SK-N-SH (cell line): ENCODE results near the gene CAMK2N2. TPM values are rescaled to one million over a fixed set of nuclear protein-coding genes. Genes with fewer than 3 reads are reported as not detected.
A peak's percentile ranks its signal among the peaks of the same experiment; 100 is the strongest.

Experiments
- CTCF ChIA-PET: fragments of 300-600, 350-600 bp; formaldehyde crosslinking; extraction: SDS; loops from one replicate; lab custom pipeline; 2021; lab: Yijun Ruan, JAX
- POLR2A ChIA-PET: fragments of 350-600 bp; sonication (Branson Sonifier 250); formaldehyde crosslinking; extraction: SDS; loops from one replicate; lab custom pipeline; 2020; ENCODE audit warnings: antibody characterized with exemption, inconsistent platforms; lab: Yijun Ruan, JAX
- DNase-seq: peaks from one replicate; pipeline ENCODE4 v3.0.0; 2012
- H2AFZ ChIP-seq: fragments of 200-600 bp; sonication (generic); 2 replicates; pipeline ENCODE4 v1.8.1; 2016; ENCODE audit warnings: antibody characterized with exemption, mild to moderate bottlenecking, low read depth
- H3F3A ChIP-seq: fragments of 200-600 bp; sonication (generic); replicated peaks from 2 replicates; pipeline ENCODE3; 2016; ENCODE audit warnings: antibody characterized with exemption, mild to moderate bottlenecking; ENCODE audit not compliant: insufficient read depth
- H3K27ac ChIP-seq, 2 experiments: fragments of 200-500 bp in 1 of 2; fragments of 200-600 bp in 1 of 2; sonication (Bioruptor generic) in 1 of 2; sonication (generic), shearing (Covaris generic) in 1 of 2; 2 replicates each; pipeline versions ENCODE4 v1.5.1 to v1.6.1; 2014 to 2016; ENCODE audit warnings: low read depth in 2 of 2, inconsistent platforms in 1 of 2, low read length in 1 of 2, mild to moderate bottlenecking in 1 of 2, mixed read lengths in 1 of 2
- H3K27me3 ChIP-seq: fragments of 200-600 bp; sonication (generic), shearing (Covaris generic); 2 replicates; pipeline ENCODE4 v1.6.1; 2016; ENCODE audit warnings: mixed run types; ENCODE audit not compliant: insufficient read depth
- H3K36me3 ChIP-seq, 2 experiments: fragments of 200-500 bp in 1 of 2; fragments of 200-600 bp in 1 of 2; sonication (Bioruptor generic) in 1 of 2; sonication (generic) in 1 of 2; replicated peaks in 1 of 2; 2 replicates each; pipeline versions ENCODE3 to v1.5.1; 2014 to 2016; ENCODE audit warnings: low read length in 1 of 2, mild to moderate bottlenecking in 1 of 2; ENCODE audit not compliant: insufficient read depth in 2 of 2, control insufficient read depth in 1 of 2
- H3K4me1 ChIP-seq, 2 experiments: fragments of 200-500 bp in 1 of 2; fragments of 200-600 bp in 1 of 2; sonication (Bioruptor generic) in 1 of 2; sonication (generic), shearing (Covaris generic) in 1 of 2; 2 replicates each; pipeline versions ENCODE4 v1.5.1 to v1.6.1; 2014 to 2016; ENCODE audit warnings: low read depth in 1 of 2, low read length in 1 of 2, mixed run types in 1 of 2; ENCODE audit not compliant: insufficient read depth in 2 of 2, control insufficient read depth in 1 of 2
- H3K4me2 ChIP-seq: fragments of 200-600 bp; sonication (generic), shearing (Covaris generic); 2 replicates; pipeline ENCODE4 v1.6.1; 2017; ENCODE audit warnings: mixed run types
- H3K4me3 ChIP-seq, 2 experiments: fragments of 200-500 bp in 1 of 2; fragments of 200-600 bp in 1 of 2; sonication (Bioruptor generic) in 1 of 2; sonication (generic), shearing (Covaris generic) in 1 of 2; 2 replicates each; pipeline versions ENCODE4 v1.5.1 to v1.8.1; 2014 to 2016; ENCODE audit warnings: low read depth in 2 of 2, inconsistent platforms in 1 of 2, low read length in 1 of 2, mild to moderate bottlenecking in 1 of 2, mixed read lengths in 1 of 2, moderate library complexity in 1 of 2
- H3K79me2 ChIP-seq: fragments of 200-600 bp; sonication (generic); 2 replicates; pipeline ENCODE4 v1.8.1; 2017; ENCODE audit warnings: mild to moderate bottlenecking; ENCODE audit not compliant: insufficient read depth
- H3K9ac ChIP-seq: fragments of 200-600 bp; sonication (generic); 2 replicates; pipeline ENCODE4 v1.6.1; 2017; ENCODE audit warnings: mixed run types
- H3K9me2 ChIP-seq: fragments of 200-600 bp; sonication (generic); 2 replicates; pipeline ENCODE4 v1.6.1; 2017; ENCODE audit warnings: mixed run types
- H3K9me3 ChIP-seq: fragments of 200-600 bp; sonication (generic); 2 replicates; pipeline ENCODE4 v1.6.1; 2017; ENCODE audit warnings: mixed run types, mild to moderate bottlenecking, moderate library complexity
- H4K20me1 ChIP-seq: fragments of 200-600 bp; sonication (generic); 2 replicates; pipeline ENCODE4 v1.6.1; 2017; ENCODE audit warnings: mild to moderate bottlenecking, mixed run types; ENCODE audit not compliant: insufficient read depth
- CHD2 ChIP-seq: fragments of 150-350 bp; IDR thresholded peaks from 2 replicates; pipeline ENCODE4 v1.6.1; 2018; ENCODE audit warnings: low read length; ENCODE audit not compliant: partially characterized antibody
- ELF1 ChIP-seq: IDR thresholded peaks from 2 replicates; pipeline ENCODE4 v1.4.0; 2012
- EP300 ChIP-seq, 2 experiments: IDR thresholded peaks; 2 replicates each; pipeline versions ENCODE4 v1.4.0 to v1.6.1; 2012; ENCODE audit warnings: borderline replicate concordance in 1 of 2, low read depth in 1 of 2, low read length in 1 of 2
- EZH2phosphoT487 ChIP-seq: fragments of 200-600 bp; sonication (generic); IDR thresholded peaks from 2 replicates; pipeline ENCODE4 v1.6.1; 2017; ENCODE audit warnings: low read depth, mixed run types, mild to moderate bottlenecking, antibody characterized with exemption, moderate library complexity, borderline replicate concordance
- FOXJ3 ChIP-seq: sonication (generic); formaldehyde crosslinking; IDR thresholded peaks from 2 replicates; pipeline ENCODE4 v1.5.1; 2020; ENCODE audit warnings: mild to moderate bottlenecking, missing genetic modification reagents
- FOXM1 ChIP-seq: IDR thresholded peaks from 2 replicates; pipeline ENCODE4 v1.4.0; 2012; ENCODE audit warnings: low read depth, mild to moderate bottlenecking
- JUND ChIP-seq: IDR thresholded peaks from 2 replicates; pipeline ENCODE4 v1.4.0; 2012
- MEF2A ChIP-seq: IDR thresholded peaks from 2 replicates; pipeline ENCODE4 v1.4.0; 2012; ENCODE audit warnings: low read depth, borderline replicate concordance
- MXI1 ChIP-seq: IDR thresholded peaks from 2 replicates; pipeline ENCODE4 v1.6.1; 2012; ENCODE audit warnings: mild to moderate bottlenecking, low read depth, low read length, improper control_type of control experiment
- NRF1 ChIP-seq: IDR thresholded peaks from 2 replicates; pipeline ENCODE4 v1.6.1; 2012; ENCODE audit warnings: low read depth, mild to moderate bottlenecking, low read length
- RAD21 ChIP-seq: IDR thresholded peaks from 2 replicates; pipeline ENCODE4 v1.6.1; 2012; ENCODE audit warnings: mild to moderate bottlenecking, low read length
- RCOR1 ChIP-seq: fragments of 150-350 bp; IDR thresholded peaks from 2 replicates; pipeline ENCODE4 v1.6.1; 2017; ENCODE audit warnings: antibody characterized with exemption, low read length
- RFX5 ChIP-seq: IDR thresholded peaks from 2 replicates; pipeline ENCODE4 v1.6.1; 2012; ENCODE audit warnings: mild to moderate bottlenecking, improper control_type of control experiment, low read length
- RXRA ChIP-seq: IDR thresholded peaks from 2 replicates; pipeline ENCODE4 v1.4.0; 2012; ENCODE audit warnings: low read depth, mild to moderate bottlenecking, borderline replicate concordance
- TAF1 ChIP-seq: IDR thresholded peaks from 2 replicates; pipeline ENCODE4 v1.6.1; 2012; ENCODE audit warnings: low read depth, mild to moderate bottlenecking, low read length, moderate library complexity, borderline replicate concordance
- TCF12 ChIP-seq: IDR thresholded peaks from 2 replicates; pipeline ENCODE4 v1.4.0; 2012
- TEAD4 ChIP-seq: IDR thresholded peaks from 2 replicates; pipeline ENCODE4 v1.4.0; 2012; ENCODE audit warnings: mild to moderate bottlenecking, borderline replicate concordance; ENCODE audit not compliant: insufficient read depth
- WGBS: methylation state at CpG from one replicate; pipeline ENCODE4 v1.1.6; 2017; ENCODE audit warnings: low lambda C conversion rate; 5-methylcytosine and 5-hydroxymethylcytosine counted together
- polyA plus RNA-seq, 3 experiments: library from polyadenylated mRNA; depleted of rRNA; stranded (reverse); fragments of >200 nt; gene quantifications; 2 replicates each; pipeline ENCODE4 v1.2.3, GENCODE V29; 2012
- TF ChIP-seq, protein P1 (sequence below): fragments of 150-350 bp; IDR thresholded peaks from 2 replicates; pipeline ENCODE4 v1.6.1; 2016; ENCODE audit warnings: mild to moderate bottlenecking, low read depth, low read length
- TF ChIP-seq, protein P2 (sequence below): fragments of 150-350 bp; IDR thresholded peaks from 2 replicates; pipeline ENCODE4 v1.6.1; 2017; ENCODE audit warnings: antibody characterized with exemption, low read length, low read depth, borderline replicate concordance

Gene CAMK2N2
- polyA plus RNA-seq, 1 of the 3 experiments (the other 2 are of a cell fraction) = 2.2 TPM

DNA sequence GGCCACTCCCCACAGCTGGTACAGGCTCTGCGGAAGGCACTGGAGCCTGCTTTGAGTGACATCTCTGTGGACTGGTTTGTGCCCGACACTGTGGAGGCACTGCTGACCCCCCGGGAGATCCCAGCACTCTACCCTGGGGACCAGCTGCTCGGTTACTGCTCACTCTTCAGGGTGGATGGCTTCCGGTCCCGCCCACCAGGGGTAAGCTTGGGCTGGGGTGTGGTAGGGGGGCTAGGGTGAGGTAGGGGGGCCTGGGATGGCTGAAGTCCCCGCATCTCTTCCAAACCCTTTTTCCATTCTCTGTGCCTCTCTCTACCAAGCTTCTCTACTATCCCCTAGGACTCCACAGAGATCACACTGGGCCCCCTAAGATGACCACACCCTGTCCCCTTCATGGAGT lies 24.1 kb downstream of the CAMK2N2 start:
- DNase-seq = peak; percentile 36
- Histone ChIP-seq H3K9me2 (no peaks in the 10 kb centered on the region), H3K79me2 (no peaks in the 10 kb centered on the region), H3K9me3 (no peaks in the 10 kb centered on the region), H3F3A (no peaks in the 10 kb centered on the region), H3K36me3 (peaks cover 0 to 2% of the 10 kb centered on the region in 2 experiments), H4K20me1 (0 out of 2 replicates have a peak, but pooled peaks cover 6% of the 10 kb centered on the region), H3K4me3 (no peak overlapping the region), H3K27me3 (peaks cover under 1% of the 10 kb centered on the region; the same call in 1 of the 2 replicates), H3K9ac (no peak overlapping the region), H3K27ac (no peak overlapping the region), H3K4me1 (peaks cover 0 to 12% of the 10 kb centered on the region in 2 experiments; a peak in 2 of 4 replicates), H3K4me2 (no peak overlapping the region), H2AFZ (no peak overlapping the region)
- TF ChIP-seq NRF1 = no peak
- TF ChIP-seq CHD2 = no peak
- WGBS = 80% methylated on average over 4 of the region's 7 CpGs
- POLR2A ChIA-PET = interaction anchor here (1.3 kb wide), 1 partner anchor 10 kb away, joined by 5 read pairs; no protein-coding TSS in a partner anchor
- CTCF ChIA-PET = interaction anchor here (0.8 to 3.5 kb wide), 5 partner anchors 9 to 93 kb away, joined by 3 to 25 read pairs (median 12); partner anchors contain the start of genes EEF1AKMT4 and VWA5B2

DNA sequence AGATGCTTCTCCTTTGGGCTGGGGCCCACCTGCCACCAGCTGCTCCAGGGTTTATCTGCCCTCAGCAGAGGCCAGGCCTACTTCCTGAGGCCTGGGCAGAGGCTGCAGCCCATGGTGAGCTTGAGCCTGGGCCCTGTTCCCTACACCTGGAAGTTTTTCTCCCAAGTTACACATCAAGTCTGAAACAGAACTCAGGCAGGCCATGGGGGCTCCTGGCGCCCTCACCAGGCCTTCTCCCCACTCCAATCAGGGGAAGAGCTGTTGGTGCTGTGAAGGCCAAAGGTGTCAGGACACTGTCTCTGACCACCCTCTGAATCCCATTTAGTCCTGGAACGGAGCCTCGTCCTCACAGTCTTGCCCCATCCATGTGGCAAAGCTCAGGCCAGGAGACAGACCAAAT lies 24.7 kb downstream of the CAMK2N2 start:
- no peak overlapping the region for H2AFZ ChIP-seq
- H3K36me3 ChIP-seq = no peaks in the 10 kb centered on the region
- TF ChIP-seq, protein P1, sequence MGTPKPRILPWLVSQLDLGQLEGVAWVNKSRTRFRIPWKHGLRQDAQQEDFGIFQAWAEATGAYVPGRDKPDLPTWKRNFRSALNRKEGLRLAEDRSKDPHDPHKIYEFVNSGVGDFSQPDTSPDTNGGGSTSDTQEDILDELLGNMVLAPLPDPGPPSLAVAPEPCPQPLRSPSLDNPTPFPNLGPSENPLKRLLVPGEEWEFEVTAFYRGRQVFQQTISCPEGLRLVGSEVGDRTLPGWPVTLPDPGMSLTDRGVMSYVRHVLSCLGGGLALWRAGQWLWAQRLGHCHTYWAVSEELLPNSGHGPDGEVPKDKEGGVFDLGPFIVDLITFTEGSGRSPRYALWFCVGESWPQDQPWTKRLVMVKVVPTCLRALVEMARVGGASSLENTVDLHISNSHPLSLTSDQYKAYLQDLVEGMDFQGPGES = no peak
- TF ChIP-seq EP300 (IDR thresholded peaks at IDR 0.05; ENCODE audit: borderline replicate concordance in 1 of 2, low read depth in 1 of 2, low read length in 1 of 2) (no peak), JUND (no peak), EZH2phosphoT487 (no peak), TAF1 (no peak)
- TF ChIP-seq, protein P2, sequence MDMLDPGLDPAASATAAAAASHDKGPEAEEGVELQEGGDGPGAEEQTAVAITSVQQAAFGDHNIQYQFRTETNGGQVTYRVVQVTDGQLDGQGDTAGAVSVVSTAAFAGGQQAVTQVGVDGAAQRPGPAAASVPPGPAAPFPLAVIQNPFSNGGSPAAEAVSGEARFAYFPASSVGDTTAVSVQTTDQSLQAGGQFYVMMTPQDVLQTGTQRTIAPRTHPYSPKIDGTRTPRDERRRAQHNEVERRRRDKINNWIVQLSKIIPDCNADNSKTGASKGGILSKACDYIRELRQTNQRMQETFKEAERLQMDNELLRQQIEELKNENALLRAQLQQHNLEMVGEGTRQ = no peak
- H3K9me2 ChIP-seq = no peaks in the 10 kb centered on the region
- no peaks in the 10 kb centered on the region for H3K79me2 ChIP-seq
- 56% methylated on average over 1 of the region's 3 CpGs for WGBS
- H3K27me3 ChIP-seq = peaks cover 6% of the 10 kb centered on the region
- no peak for DNase-seq
- ChIA-PET POLR2A (no interaction called here), CTCF (interaction anchor here (0.8 to 3.5 kb wide), 5 partner anchors 9 to 92 kb away, joined by 3 to 25 read pairs (median 12); partner anchors contain the start of genes EEF1AKMT4 and VWA5B2)
- H3K4me2 ChIP-seq = no peak overlapping the region
- H3K4me1 ChIP-seq = peaks cover 0 to 12% of the 10 kb centered on the region in 2 experiments; a peak in 2 of 4 replicates
- no peak overlapping the region for H3K27ac ChIP-seq
- no peaks in the 10 kb centered on the region for H4K20me1 ChIP-seq
- no peak overlapping the region for H3K9ac ChIP-seq
- H3K4me3 ChIP-seq = no peak overlapping the region
- no peaks in the 10 kb centered on the region for H3K9me3 ChIP-seq
- no peaks in the 10 kb centered on the region for H3F3A ChIP-seq

DNA sequence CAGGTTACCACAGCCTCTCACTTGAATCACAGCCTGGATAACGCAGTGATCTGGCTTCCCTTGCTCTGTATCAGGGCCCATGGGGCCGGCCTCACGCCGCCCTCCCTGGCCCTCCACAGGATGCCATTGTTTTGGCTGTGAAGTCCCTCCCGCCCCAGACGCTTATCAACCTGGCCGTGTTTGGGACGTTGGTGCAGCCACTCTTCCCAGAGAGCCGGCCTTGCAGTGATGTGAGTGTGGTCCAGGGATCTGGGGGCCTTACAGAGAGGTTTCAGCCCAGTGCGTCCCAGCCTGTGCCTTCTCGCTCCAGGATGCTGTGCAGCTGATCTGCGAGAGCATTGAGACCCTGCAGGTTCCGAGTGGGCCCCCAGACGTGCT lies 25.3 kb downstream of the CAMK2N2 start:
- H4K20me1 ChIP-seq = no peaks in the 10 kb centered on the region
- peaks cover 0 to 12% of the 10 kb centered on the region in 2 experiments; a peak in 2 of 4 replicates for H3K4me1 ChIP-seq
- no peak overlapping the region for H2AFZ ChIP-seq
- ChIA-PET CTCF (interaction anchor here (1.0 to 3.5 kb wide), 4 partner anchors 8 to 49 kb away, joined by 3 to 25 read pairs (median 14); partner anchors contain the start of genes EEF1AKMT4 and VWA5B2), POLR2A (no interaction called here)
- H3K9me2 ChIP-seq = no peaks in the 10 kb centered on the region
- H3K27ac ChIP-seq = no peak overlapping the region
- H3K27me3 ChIP-seq = peaks cover 13% of the 10 kb centered on the region
- no peaks in the 10 kb centered on the region for H3F3A ChIP-seq
- 79% methylated on average over 10 of the region's 14 CpGs for WGBS
- no peaks in the 10 kb centered on the region for H3K79me2 ChIP-seq
- H3K9ac ChIP-seq = no peak overlapping the region
- no peak for DNase-seq
- no peaks in the 10 kb centered on the region for H3K36me3 ChIP-seq
- no peak overlapping the region for H3K4me3 ChIP-seq
- H3K9me3 ChIP-seq = no peaks in the 10 kb centered on the region
- H3K4me2 ChIP-seq = no peak overlapping the region
- TF ChIP-seq TAF1 (no peak), ELF1 (no peak), MXI1 (no peak), RFX5 (no peak), RXRA (no peak), JUND (no peak), FOXJ3 (CRISPR knock-in tag) (no peak), RCOR1 (no peak), NRF1 (no peak), RAD21 (no peak), TCF12 (no peak), FOXM1 (no peak), TEAD4 (no peak), EZH2phosphoT487 (no peak), MEF2A (no peak)
- TF ChIP-seq, protein P1 = no peak
